HG03432 (cell line): ENCODE data around the gene TSPEAR.

ENCODE experiments used
- ATAC-seq: cut with Tn5 transposase; IDR thresholded peaks from one replicate; pipeline ENCODE4 v1.9.1; 2021; ENCODE audit warnings: mild to moderate bottlenecking, moderate library complexity; ENCODE audit not compliant: unreplicated experiment

The TSPEAR gene

DNA sequence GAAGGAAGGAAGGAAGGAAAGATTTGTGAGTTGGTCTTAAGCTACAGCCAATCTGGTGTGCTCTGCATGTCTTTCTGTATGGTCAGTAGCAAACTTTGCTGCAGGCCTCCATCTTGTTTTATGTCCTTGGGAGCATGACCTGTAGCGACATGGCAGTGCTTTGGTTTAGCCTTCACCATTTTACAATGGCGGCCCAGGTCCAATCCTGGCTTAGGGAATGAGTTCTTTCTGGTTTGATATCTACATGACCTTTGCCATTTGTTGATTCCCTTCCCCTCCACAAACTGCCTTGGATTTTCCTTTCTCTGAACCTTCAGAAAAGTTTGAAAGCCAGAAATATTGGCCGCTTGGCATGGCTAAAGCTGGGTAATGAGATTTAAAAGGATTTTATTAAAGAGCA lies 30.5 kb upstream of the TSPEAR start:
- no peak for ATAC-seq

DNA sequence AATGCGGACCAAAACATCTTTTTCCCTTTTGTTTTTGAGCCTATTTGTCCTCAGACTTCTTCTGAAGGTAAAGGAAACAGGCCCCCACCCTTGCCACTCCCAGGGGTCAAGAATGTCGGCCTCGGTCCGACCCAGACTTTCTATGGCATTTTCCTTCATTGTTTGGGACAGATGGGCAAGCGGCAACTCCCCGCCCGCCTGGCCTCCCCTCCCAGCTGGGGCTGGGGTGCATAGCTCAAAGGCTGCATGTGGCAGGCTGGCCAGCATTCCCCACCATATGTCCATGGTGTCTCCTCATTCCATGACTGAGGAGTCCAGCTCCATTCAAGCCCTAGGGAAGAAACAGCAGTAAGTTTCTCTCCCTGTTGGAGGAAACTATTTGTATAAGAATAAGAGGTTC lies 29.4 kb upstream of the TSPEAR start:
- no peak for ATAC-seq

DNA sequence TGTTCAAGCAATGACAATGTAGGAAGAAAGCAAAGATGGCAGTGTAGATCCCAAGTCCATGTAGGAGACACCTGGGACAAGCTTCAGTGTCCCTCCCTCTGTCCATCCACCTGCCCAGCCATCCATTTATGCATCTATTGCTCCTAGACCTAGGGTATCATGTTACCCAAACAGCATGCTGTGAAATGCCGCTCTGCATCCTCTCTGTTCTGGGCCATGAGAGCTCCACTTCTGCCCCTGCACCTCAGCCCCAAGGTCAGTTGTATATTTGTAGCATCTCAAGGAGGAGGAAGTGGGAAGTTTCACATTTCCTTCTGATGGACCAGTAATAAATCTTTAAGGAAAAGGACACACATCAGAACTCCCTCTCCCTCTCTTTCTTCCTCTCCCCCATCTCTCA lies 27.9 kb upstream of the TSPEAR start:
- ATAC-seq = no peak

DNA sequence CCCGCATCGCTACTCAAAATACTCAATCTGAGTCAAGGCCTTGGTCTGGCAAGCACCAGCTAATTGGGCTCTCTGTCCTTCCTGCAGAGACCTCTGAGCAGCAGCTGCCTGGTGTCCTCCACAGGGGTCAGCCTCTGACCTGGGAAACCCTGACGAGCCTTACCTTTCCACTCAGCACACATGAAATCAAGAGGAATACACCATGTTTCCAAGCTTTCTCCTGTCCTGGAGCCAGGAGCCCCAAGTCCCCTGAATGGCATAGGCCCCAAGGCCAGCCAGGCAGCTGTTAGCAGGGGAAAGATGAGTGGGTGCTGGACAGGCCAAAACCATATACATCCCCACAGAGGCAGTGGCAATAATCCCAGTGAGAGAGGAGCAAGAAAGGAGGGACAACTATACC lies 27.2 kb upstream of the TSPEAR start:
- ATAC-seq = no peak

DNA sequence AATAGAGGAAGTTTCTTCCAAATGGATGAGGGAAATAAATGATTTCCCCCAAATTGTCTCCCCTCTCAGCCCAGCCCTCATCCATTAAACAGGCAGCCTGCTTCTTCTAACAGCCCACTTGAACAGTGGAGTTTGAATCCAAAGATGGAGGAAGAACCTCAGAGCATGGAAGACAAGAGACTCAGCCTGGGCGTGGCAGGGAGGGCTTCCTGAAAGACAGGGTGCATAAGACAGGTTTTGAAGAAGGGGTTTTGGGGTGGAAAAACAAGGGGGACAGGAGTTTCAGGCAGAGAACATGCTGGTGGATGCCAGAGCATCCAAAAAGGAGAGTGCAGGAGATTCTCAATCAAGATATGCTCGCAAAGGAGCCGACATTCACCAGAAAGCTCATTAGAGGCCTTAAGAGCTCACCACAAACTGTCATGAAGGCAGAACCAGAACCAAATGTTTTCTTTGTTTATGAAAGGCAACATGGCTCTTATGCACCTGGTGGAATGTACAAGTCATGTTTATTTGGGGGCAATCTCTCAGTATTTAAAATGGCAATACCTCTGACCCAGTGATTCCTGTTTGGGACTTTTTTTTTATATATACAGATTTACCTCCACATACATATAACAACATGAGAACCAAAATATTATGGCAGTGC lies 26.5 kb upstream of the TSPEAR start:
- ATAC-seq = no peak

DNA sequence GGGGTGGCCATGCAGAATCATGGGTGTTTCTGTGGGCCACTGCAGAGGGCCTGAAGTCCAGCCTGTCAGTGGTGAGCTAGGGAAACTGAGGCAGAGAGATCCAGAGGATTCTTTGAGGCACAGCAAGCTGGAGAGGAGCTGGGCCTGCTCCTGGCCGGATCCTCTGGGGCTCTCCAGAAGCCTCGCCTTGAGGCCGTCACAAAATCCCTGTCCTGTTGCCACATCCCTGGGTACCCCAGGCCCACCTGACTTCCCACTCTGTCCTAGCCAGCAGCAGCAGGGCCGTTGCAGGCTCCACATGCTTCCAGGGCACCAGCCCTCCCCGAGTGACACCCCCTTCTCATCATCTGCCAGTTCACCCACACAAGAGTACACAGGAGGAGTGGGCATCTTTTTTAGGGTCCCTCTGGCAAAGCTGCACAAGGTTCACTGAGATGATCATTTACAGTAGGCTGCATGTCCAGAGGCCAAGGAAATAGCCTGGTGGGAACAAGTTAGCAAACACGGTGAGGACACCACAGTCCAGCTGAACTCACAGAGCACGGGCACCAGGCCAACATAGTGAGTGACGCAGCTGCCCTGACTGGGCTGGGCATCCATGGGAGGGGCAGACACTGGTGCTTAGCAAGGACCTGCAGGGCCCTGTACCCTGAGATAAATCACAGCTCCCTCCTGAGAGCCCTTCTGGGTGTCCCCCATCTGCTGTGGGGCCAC lies 25.1 kb upstream of the TSPEAR start:
- no peak for ATAC-seq

DNA sequence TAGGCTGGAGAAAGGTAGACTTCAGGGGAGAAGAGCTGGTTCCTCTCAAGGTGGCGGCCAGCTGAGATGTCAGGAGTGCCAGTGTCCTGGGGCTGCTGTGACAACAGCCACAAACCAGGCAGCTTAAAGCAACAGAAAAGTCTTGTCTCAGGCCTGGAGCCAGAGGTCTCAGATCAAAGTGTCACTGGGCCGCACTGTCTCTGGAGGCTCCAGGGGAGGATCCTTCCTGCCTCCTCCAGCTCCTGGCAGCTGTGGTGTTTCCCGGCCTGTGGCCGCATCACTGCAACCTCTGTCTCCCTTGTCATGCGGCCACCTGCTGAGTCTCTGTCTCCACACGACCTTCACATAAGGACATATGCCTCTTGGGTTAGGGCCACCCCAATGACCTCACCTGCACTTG lies 24.4 kb upstream of the TSPEAR start:
- ATAC-seq = no peak

DNA sequence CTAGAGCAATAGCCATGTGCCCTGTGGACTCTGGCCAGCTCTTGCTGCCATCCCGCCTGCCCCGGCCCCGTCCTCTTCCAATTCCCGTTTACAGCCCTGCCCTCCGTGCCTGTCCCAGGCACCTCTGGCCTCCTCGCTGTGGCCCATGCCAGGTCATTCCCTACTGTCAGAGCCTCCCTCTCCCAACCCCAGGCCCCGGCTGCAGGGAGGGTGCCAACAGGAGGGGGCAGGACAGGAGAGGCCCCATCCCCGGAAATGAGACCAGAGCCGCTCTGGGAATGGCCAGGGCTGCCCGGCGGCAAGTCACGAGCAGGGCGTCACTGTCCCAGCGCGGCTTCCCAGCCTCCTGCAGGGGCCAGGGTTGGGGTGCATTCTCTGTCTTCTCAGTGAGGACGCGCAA lies 23.5 kb upstream of the TSPEAR start:
- ATAC-seq = no peak

DNA sequence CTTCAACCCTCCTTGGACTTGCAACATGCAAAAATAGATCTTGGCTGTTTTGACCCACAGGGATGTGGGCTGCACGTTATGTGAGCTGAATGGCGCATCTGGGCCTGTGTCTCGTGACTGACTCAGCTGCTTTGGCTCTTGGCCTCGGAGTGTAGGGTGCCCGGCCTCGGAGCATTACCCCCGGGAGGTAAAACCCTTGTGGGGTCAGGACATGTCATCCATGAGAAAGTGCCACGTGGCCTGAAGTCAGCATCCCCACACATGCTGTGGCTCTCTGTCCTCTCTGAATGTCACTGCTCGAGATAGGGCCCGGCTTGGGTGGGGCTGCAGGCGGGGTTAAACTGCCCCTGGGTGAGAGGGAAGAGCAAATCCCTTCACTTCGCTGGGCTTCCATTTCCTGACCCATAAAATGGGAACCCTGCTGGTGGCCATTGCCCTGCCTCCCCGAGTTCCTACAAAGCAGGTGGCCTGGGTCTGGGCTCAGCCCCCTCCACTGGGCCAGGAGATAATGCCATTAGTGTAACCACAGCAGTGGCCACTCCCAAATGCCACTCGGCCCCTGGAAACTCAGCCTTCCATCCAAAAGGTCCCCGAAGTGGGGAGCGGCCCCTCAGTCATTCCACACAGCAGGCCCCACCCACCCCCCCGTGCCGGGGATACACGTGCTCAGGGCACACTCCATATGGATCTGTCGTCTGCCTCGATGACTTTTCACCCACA lies 22.8 kb upstream of the TSPEAR start:
- ATAC-seq = no peak

DNA sequence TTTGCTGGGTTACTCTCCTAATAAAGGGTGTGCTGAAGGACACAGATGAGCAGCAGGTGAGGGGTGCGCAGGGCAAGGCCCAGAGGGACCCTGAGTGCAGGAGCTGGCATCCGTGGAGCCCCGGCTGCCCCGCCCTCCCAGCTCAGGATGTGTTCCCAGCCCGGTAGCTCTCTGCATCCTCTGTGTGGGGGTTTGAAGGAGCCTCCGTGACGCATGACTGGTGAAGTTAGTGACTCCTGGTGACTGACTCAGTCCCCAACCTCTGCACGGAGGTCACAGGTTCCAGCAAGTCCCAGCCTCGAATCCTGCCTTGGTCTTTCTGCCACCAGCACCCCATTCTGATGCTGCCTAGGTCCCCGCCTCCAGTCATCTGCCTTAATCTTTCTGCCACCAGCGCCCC lies 21.6 kb upstream of the TSPEAR start:
- ATAC-seq = no peak

DNA sequence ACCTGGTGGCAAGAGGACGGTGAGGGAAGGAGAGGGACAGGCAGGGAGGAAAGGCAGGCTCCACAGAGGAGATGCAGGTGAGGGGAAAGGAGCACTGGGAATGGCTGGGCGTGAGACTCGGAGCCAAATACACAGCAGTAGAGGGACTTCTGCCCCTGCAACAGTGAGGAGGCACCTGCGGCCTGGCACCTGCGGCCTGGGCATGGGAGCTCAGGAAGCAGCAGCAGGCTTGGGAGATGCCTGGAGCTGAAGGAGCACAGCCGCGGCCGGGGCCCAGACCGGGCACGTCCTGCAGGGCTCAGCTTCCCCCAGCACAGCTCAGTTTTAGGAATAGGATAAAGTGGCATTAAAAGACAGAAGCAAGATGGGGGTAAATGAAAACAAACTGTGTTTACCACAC lies 20.9 kb upstream of the TSPEAR start:
- no peak for ATAC-seq

DNA sequence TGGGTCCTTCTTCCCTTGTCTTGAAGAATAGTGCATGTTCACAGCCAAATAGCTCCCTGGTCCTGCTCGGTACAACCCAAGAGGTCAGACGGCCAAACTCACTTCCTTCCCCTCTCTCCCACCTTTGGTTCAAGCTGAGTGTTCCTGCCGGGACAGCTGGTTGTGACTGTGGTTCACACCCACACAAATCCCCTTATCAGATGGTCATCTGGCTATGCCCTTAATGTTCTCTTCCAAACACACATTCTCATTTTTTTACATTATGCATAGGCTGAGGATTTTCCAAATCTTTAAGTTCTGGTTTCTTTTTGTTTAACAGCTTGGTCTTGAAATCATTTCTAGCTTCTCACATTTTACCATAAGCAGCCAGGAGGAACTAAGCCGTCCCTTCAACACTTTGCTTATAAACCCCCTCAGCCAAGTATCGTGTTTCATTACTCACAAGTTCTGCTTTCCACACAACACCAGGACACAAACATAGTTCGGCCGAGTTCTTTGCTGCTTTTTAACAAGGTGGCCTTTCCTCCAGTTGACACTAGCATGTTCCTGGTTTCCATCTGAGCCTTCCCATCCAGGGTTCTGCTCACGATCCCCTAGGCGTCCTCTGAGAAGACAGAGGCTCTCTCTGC lies 19.7 kb upstream of the TSPEAR start:
- no peak for ATAC-seq

DNA sequence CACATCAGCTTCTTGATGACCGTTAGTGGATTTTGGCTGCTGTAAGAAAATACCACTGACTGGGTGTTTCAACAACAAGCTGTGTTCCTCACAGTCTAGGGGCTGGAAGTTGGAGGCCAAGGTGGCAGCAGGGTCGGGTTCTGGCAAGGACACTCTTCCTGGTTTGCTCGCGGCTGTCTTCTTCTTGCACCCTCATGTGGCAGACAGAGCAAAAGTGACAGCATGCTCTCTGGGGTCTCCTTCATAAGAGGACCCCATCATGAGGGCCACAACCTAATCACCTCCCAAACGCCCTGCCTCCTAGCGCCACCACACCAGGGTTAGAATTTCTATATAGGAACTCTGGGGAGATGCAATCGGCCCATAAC lies 18.6 kb upstream of the TSPEAR start:
- no peak for ATAC-seq

DNA sequence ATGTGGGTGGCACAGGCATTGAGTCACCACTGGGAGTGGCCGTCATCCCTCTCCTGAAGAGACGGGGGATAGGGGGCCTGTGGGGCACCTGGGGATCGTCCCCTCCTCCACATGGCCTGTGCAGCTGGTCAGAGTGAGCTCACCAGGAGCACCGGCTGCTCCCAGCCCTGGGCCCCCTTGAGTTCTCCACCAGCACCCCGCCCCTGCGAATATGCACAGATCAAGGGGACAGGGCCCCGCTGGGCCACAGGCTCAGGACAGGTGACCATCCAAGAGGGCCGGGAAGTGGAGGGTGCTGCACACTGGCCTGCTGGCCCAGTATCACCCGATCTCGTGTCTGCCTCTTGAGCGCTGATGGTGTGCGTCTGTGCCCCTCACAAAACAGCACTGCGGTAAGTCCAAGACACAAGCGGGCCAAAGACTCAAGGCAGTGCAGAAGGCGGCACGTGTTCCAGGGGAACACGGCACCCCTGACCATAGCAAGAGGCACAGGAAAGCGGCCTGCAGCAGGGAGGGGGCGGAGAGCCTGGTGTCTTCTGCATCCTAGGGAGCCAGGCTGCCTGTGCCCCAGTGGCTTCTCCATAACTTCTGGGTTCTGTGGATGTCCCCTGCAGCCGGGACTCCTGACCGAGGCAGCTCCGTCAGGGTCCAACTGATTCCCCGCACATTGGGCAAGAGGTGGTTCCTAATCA lies 18.1 kb upstream of the TSPEAR start:
- ATAC-seq = no peak

DNA sequence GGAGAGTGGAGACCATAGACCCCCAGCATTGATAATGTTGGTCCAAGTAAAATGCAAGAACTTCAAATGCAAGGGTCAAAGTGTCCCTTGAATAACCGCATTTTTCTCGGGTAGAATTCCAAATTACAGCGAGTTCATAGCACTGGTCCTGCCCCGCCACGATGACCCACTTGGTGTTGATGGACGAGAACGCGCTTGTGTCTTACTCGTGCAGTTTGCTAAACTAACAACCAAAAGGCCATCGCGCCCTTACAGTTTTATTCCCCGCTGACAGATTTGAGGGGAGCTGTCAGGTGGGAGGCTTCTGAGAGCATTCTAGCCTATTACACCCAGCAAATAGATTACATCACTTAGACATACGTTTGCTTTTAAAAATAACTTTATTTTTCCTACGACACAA lies 17.3 kb upstream of the TSPEAR start:
- ATAC-seq = no peak

DNA sequence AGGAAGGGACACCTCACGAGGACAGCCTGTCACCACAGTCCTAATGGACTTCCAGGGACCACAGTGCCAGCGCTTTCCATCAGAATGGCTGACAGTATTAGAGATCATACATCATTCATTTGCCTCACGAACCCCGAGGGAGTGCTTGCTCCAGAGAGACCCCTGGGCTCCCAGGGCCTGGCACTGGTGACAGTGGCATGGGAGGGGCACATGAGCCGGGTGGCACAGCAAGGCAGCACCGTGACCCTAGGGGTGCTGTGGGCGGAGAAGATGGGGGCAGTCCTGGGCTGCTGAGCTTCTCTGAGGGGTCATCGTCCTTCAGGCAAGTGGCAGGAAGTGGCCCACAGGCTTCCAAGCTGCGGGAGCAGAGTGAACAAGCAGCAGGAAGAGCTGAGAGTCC lies 16.4 kb upstream of the TSPEAR start:
- no peak for ATAC-seq

DNA sequence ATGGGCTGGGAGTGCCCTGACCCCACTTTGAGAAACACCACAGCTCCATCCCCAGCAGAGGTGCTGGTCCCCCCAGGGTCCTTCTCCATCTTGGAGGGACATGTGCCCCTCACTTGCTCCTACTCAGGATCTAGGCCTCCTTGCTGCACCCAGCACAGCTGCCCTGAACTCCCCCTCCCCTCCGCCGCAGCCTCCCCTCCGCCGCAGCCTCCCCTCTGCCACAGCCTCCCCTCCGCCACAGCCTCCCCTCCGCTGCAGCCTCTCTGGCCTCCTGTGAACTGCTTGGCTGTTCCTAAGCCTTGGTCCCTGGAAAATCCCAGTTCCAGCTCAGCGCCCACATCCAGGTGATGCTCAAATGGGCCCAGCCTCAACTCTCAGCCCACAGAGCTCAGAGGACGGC lies 15.9 kb upstream of the TSPEAR start:
- no peak for ATAC-seq

DNA sequence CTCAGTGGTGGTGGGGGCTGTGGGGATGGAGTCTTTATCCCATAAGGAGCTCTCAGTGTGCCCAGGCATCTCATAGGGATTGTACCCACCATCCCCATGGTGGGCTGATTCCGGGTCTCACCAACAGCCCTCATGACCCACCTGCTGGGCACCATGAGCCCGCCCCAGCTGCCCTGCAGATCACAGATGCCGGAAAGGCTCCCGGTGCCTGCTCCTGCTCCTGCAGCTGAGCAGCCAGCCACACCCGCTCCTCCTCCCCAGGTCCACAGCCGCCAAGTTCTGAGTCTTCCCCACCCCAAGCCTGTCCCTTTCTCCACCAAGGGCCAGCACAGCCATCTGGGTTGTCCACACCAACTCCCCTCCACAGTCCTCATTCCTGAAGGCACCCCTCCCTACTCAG lies 15.5 kb upstream of the TSPEAR start:
- ATAC-seq = no peak

DNA sequence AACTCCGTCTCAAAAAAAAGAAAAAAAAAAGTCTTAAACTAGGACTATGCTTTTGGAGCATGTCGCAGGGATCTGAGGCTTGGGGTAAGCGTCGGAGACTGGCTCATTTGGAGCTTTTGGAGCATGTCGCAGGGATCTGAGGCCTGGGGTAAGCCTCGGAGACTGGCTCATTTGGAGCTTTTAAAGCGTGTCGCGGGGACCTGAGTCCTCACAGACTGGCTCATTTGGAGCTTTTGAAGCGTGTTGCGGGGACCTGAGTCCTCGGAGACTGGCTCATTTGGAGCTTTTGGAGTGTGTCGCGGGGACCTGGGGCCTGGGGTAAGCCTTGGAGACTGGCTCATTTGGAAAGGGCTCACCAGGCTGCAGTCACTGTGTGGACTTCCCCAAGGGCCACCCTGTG lies 13.6 kb upstream of the TSPEAR start:
- ATAC-seq = no peak

DNA sequence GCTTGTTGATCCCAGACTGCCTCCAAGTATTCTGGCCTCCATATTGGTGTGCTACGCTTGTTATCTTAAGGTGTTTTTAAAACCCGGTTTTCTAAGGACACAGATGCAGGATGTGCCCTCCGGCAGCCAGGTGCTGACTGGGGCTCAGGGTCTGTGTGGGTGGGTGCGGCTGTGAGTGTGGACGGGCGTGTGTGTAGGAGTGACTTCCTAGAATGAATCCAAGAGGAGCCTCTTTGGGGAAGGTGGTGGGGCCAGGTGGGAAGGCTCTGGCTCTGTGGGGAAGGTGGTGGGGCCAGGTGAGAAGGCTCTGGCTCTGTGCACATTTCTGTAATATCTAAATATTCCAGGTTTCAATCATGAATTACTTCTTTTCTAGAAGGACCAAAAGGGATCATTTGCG lies 12.8 kb upstream of the TSPEAR start:
- ATAC-seq = no peak
